Hepatocyte (in vitro differentiated cells): Measurements from ENCODE around the gene NPRL2. TPM values are rescaled to one million over a fixed set of nuclear protein-coding genes. Genes with fewer than 3 reads are reported as not detected.

Source experiments
- DNase-seq: peaks from one replicate; pipeline ENCODE4 v3.0.0-alpha.2; 2016; ENCODE audit warnings: low spot score
- H2AFZ ChIP-seq: fragments of 200-600 bp; sonication (generic); 2 replicates; pipeline ENCODE4 v1.6.0; 2016; ENCODE audit warnings: antibody characterized with exemption, mild to moderate bottlenecking
- H3K27ac ChIP-seq: fragments of 200-600 bp; sonication (generic); 2 replicates; pipeline ENCODE4 v1.5.1; 2016; ENCODE audit warnings: mild to moderate bottlenecking
- H3K27me3 ChIP-seq: fragments of 200-600 bp; sonication (generic); 2 replicates; pipeline ENCODE4 v1.6.1; 2016
- H3K36me3 ChIP-seq: fragments of 200-600 bp; sonication (generic); replicated peaks from 2 replicates; pipeline ENCODE4 v1.5.1; 2016; ENCODE audit warnings: low read depth; ENCODE audit not compliant: insufficient read depth
- H3K4me1 ChIP-seq: fragments of 200-600 bp; sonication (generic); 2 replicates; pipeline ENCODE4 v1.5.1; 2016; ENCODE audit warnings: mild to moderate bottlenecking, moderate library complexity; ENCODE audit not compliant: insufficient read depth
- H3K4me2 ChIP-seq: fragments of 200-600 bp; sonication (generic); 2 replicates; pipeline ENCODE4 v1.6.0; 2016
- H3K4me3 ChIP-seq: fragments of 200-600 bp; sonication (generic); 2 replicates; pipeline ENCODE4 v1.5.1; 2016; ENCODE audit warnings: mild to moderate bottlenecking
- H3K79me2 ChIP-seq: fragments of 200-600 bp; sonication (generic); 2 replicates; pipeline ENCODE4 v1.6.0; 2017; ENCODE audit warnings: mild to moderate bottlenecking
- H3K9me2 ChIP-seq: fragments of 200-600 bp; sonication (generic); replicated peaks from 2 replicates; pipeline ENCODE4 v1.6.0; 2017; ENCODE audit warnings: mild to moderate bottlenecking; ENCODE audit not compliant: insufficient read depth
- H3K9me3 ChIP-seq: fragments of 200-600 bp; sonication (generic); 2 replicates; pipeline ENCODE4 v1.5.1; 2016; ENCODE audit warnings: low read depth, mild to moderate bottlenecking
- H4K20me1 ChIP-seq: fragments of 200-600 bp; sonication (generic); 2 replicates; pipeline ENCODE4 v1.6.0; 2016; ENCODE audit warnings: mild to moderate bottlenecking; ENCODE audit not compliant: insufficient read depth, poor library complexity, severe bottlenecking
- EZH2 ChIP-seq: fragments of 200-600 bp; sonication (generic); IDR thresholded peaks from 2 replicates; pipeline ENCODE4 v1.6.1; 2016; ENCODE audit warnings: antibody characterized with exemption, mild to moderate bottlenecking, borderline replicate concordance
- EZH2phosphoT487 ChIP-seq: fragments of 200-600 bp; sonication (generic); IDR thresholded peaks from one replicate; pipeline ENCODE4 v1.6.1; 2018; ENCODE audit warnings: antibody characterized with exemption, mild to moderate bottlenecking, low read depth, moderate library complexity; ENCODE audit not compliant: unreplicated experiment, severe bottlenecking
- WGBS: methylation state at CpG from one replicate; pipeline ENCODE4 v1.1.6; 2016; ENCODE audit warnings: low lambda C conversion rate; ENCODE audit errors: missing lambda C conversion rate; 5-methylcytosine and 5-hydroxymethylcytosine counted together
- polyA plus RNA-seq: library from polyadenylated mRNA; unstranded; fragments of >200 nt; fragmentation: Nextera tagmentation; extraction: Ambion mirVana; gene quantifications from 2 replicates; pipeline ENCODE4 v1.2.1, GENCODE V29; 2016
- total RNA-seq: library from RNA; depleted of rRNA; stranded (reverse); fragments of >200 nt; gene quantifications from 2 replicates; pipeline ENCODE4 v1.2.3, GENCODE V29; 2014
- TF ChIP-seq, protein P1 (sequence below): fragments of 200-600 bp; sonication (generic); IDR thresholded peaks from 2 replicates; pipeline ENCODE4 v1.5.1; 2016; ENCODE audit warnings: antibody characterized with exemption, mild to moderate bottlenecking; ENCODE audit not compliant: poor library complexity

Gene NPRL2
- total and polyA plus RNA-seq, 2 experiments from 2014 or later = 22.3 to 27.0 TPM

DNA sequence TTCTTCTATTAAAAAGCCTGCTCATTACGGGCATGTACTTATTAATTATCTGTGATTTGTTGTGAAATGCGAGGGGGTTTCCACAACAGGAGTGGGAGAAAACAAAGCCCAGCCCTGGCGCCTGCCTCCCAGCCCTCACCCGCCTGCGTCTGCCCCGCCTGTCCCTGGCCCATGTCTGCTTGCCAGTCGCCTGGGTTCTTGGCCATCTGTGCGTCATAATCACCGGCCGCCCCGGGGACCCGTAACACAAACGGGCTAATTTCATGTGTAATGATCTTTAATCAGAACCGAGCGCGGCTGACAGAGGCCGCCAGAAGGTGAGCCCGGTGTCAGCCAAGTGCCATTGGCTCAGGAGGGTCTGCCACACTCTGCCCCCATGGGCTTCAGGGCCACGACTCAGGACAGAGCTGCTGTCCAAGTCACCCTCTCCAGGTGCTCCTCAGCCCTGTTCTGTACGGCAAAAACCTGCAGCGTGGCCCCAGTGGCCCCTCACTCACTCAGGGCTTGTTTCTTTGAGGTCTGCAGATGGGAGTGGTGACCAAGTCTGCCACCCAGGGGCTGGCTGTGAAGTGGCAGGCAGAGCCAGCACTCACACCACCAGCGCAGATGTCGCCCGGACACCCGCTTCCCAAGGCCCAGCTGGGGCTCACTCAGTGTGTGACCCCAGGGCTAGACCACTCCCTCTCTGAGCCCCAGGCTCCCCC, 37.6 kb upstream of the NPRL2 start:
- Histone ChIP-seq H4K20me1 (no peaks in the 10 kb centered on the region), H3K4me2 (no peak overlapping the region), H3K36me3 (no peaks in the 10 kb centered on the region), H2AFZ (no peak overlapping the region), H3K9me3 (no peaks in the 10 kb centered on the region), H3K27me3 (no peaks in the 10 kb centered on the region), H3K4me3 (no peak overlapping the region), H3K4me1 (no peaks in the 10 kb centered on the region), H3K79me2 (no peaks in the 10 kb centered on the region), H3K27ac (no peak overlapping the region), H3K9me2 (no peaks in the 10 kb centered on the region)
- peak; percentile 30 for DNase-seq
- TF ChIP-seq, protein P1, sequence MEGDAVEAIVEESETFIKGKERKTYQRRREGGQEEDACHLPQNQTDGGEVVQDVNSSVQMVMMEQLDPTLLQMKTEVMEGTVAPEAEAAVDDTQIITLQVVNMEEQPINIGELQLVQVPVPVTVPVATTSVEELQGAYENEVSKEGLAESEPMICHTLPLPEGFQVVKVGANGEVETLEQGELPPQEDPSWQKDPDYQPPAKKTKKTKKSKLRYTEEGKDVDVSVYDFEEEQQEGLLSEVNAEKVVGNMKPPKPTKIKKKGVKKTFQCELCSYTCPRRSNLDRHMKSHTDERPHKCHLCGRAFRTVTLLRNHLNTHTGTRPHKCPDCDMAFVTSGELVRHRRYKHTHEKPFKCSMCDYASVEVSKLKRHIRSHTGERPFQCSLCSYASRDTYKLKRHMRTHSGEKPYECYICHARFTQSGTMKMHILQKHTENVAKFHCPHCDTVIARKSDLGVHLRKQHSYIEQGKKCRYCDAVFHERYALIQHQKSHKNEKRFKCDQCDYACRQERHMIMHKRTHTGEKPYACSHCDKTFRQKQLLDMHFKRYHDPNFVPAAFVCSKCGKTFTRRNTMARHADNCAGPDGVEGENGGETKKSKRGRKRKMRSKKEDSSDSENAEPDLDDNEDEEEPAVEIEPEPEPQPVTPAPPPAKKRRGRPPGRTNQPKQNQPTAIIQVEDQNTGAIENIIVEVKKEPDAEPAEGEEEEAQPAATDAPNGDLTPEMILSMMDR = peak; percentile 28
- TF ChIP-seq EZH2 (no peak), EZH2phosphoT487 (no peak)
- WGBS = 80% methylated on average over 25 of the region's 25 CpGs

DNA sequence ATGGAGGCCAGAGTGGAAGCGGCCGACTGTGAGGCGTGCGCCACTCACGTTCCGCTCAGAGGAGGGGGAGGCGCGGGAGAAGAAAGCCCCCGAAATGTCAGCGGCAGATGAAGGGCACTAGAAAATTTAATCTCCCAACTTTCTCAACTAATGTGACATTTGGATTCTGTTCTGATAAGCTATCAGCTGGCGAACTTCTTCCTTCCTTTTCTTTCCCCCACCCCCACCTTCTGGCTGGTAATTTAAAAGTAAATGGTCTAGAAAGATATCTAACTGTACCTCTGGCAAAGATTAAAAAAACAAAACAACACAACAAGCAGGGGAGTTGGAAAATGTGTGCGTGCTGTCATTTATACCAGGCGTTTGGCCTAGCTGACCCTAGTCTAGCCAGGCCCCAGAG, 35.2 kb upstream of the NPRL2 start:
- H3K27ac ChIP-seq = no peak overlapping the region
- no peaks in the 10 kb centered on the region for H3K79me2 ChIP-seq
- no peak for DNase-seq
- no peak overlapping the region for H3K4me2 ChIP-seq
- no peak for TF ChIP-seq EZH2
- TF ChIP-seq, protein P1 = no peak
- no peak for TF ChIP-seq EZH2phosphoT487
- no peaks in the 10 kb centered on the region for H3K9me3 ChIP-seq
- no peak overlapping the region for H3K4me3 ChIP-seq
- H3K27me3 ChIP-seq = no peaks in the 10 kb centered on the region
- H3K9me2 ChIP-seq = no peaks in the 10 kb centered on the region
- WGBS = 90% methylated on average over 13 of the region's 13 CpGs
- no peaks in the 10 kb centered on the region for H3K36me3 ChIP-seq
- no peaks in the 10 kb centered on the region for H3K4me1 ChIP-seq
- no peaks in the 10 kb centered on the region for H4K20me1 ChIP-seq
- H2AFZ ChIP-seq = no peak overlapping the region

DNA sequence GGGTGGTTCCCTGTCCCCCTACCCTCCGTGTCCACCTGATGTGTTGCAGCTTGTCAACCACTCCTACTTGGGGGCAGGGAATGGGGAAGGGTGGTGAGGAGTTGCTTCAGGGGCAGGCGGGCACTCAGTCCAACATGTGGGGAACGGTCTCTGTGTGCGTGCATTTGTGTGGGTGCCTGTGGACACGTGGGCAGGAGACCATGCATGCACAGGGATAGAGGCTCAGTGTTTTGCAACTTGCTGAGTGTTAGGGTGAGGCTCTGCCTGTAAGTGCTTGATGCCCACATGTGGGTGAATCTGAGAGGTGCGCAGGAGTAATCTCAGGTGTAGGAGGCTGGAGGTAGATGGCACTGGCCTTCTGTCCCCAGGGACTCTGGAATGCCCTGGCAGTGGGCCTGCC, 33.2 kb upstream of the NPRL2 start:
- H3K9me2 ChIP-seq = no peaks in the 10 kb centered on the region
- H2AFZ ChIP-seq = no peak overlapping the region
- no peaks in the 10 kb centered on the region for H3K36me3 ChIP-seq
- no peaks in the 10 kb centered on the region for H3K27me3 ChIP-seq
- 88% methylated on average over 6 of the region's 6 CpGs for WGBS
- H3K4me1 ChIP-seq = no peaks in the 10 kb centered on the region
- TF ChIP-seq EZH2phosphoT487 (no peak), EZH2 (no peak)
- TF ChIP-seq, protein P1 = no peak
- H3K79me2 ChIP-seq = no peaks in the 10 kb centered on the region
- H3K27ac ChIP-seq = no peak overlapping the region
- no peak overlapping the region for H3K4me2 ChIP-seq
- DNase-seq = no peak
- no peaks in the 10 kb centered on the region for H3K9me3 ChIP-seq
- no peak overlapping the region for H3K4me3 ChIP-seq
- no peaks in the 10 kb centered on the region for H4K20me1 ChIP-seq
